SK-N-SH (cell line): Measurements from ENCODE around the gene ARID1B. TPM values are rescaled to one million over a fixed set of nuclear protein-coding genes. Genes with fewer than 3 reads are reported as not detected.

ENCODE experiments used
- CTCF ChIA-PET: fragments of 300-600, 350-600 bp; formaldehyde crosslinking; extraction: SDS; loops from one replicate; lab custom pipeline; 2021; lab: Yijun Ruan, JAX
- POLR2A ChIA-PET: fragments of 350-600 bp; sonication (Branson Sonifier 250); formaldehyde crosslinking; extraction: SDS; loops from one replicate; lab custom pipeline; 2020; ENCODE audit warnings: antibody characterized with exemption, inconsistent platforms; lab: Yijun Ruan, JAX
- DNase-seq: peaks from one replicate; pipeline ENCODE4 v3.0.0; 2012
- H2AFZ ChIP-seq: fragments of 200-600 bp; sonication (generic); 2 replicates; pipeline ENCODE4 v1.8.1; 2016; ENCODE audit warnings: antibody characterized with exemption, mild to moderate bottlenecking, low read depth
- H3F3A ChIP-seq: fragments of 200-600 bp; sonication (generic); replicated peaks from 2 replicates; pipeline ENCODE3; 2016; ENCODE audit warnings: antibody characterized with exemption, mild to moderate bottlenecking; ENCODE audit not compliant: insufficient read depth
- H3K27ac ChIP-seq, 2 experiments: fragments of 200-500 bp in 1 of 2; fragments of 200-600 bp in 1 of 2; sonication (Bioruptor generic) in 1 of 2; sonication (generic), shearing (Covaris generic) in 1 of 2; 2 replicates each; pipeline versions ENCODE4 v1.5.1 to v1.6.1; 2014 to 2016; ENCODE audit warnings: low read depth in 2 of 2, inconsistent platforms in 1 of 2, low read length in 1 of 2, mild to moderate bottlenecking in 1 of 2, mixed read lengths in 1 of 2
- H3K27me3 ChIP-seq: fragments of 200-600 bp; sonication (generic), shearing (Covaris generic); 2 replicates; pipeline ENCODE4 v1.6.1; 2016; ENCODE audit warnings: mixed run types; ENCODE audit not compliant: insufficient read depth
- H3K36me3 ChIP-seq, 2 experiments: fragments of 200-500 bp in 1 of 2; fragments of 200-600 bp in 1 of 2; sonication (Bioruptor generic) in 1 of 2; sonication (generic) in 1 of 2; replicated peaks in 1 of 2; 2 replicates each; pipeline versions ENCODE3 to v1.5.1; 2014 to 2016; ENCODE audit warnings: low read length in 1 of 2, mild to moderate bottlenecking in 1 of 2; ENCODE audit not compliant: insufficient read depth in 2 of 2, control insufficient read depth in 1 of 2
- H3K4me1 ChIP-seq, 2 experiments: fragments of 200-500 bp in 1 of 2; fragments of 200-600 bp in 1 of 2; sonication (Bioruptor generic) in 1 of 2; sonication (generic), shearing (Covaris generic) in 1 of 2; 2 replicates each; pipeline versions ENCODE4 v1.5.1 to v1.6.1; 2014 to 2016; ENCODE audit warnings: low read depth in 1 of 2, low read length in 1 of 2, mixed run types in 1 of 2; ENCODE audit not compliant: insufficient read depth in 2 of 2, control insufficient read depth in 1 of 2
- H3K4me2 ChIP-seq: fragments of 200-600 bp; sonication (generic), shearing (Covaris generic); 2 replicates; pipeline ENCODE4 v1.6.1; 2017; ENCODE audit warnings: mixed run types
- H3K4me3 ChIP-seq, 2 experiments: fragments of 200-500 bp in 1 of 2; fragments of 200-600 bp in 1 of 2; sonication (Bioruptor generic) in 1 of 2; sonication (generic), shearing (Covaris generic) in 1 of 2; 2 replicates each; pipeline versions ENCODE4 v1.5.1 to v1.8.1; 2014 to 2016; ENCODE audit warnings: low read depth in 2 of 2, inconsistent platforms in 1 of 2, low read length in 1 of 2, mild to moderate bottlenecking in 1 of 2, mixed read lengths in 1 of 2, moderate library complexity in 1 of 2
- H3K79me2 ChIP-seq: fragments of 200-600 bp; sonication (generic); 2 replicates; pipeline ENCODE4 v1.8.1; 2017; ENCODE audit warnings: mild to moderate bottlenecking; ENCODE audit not compliant: insufficient read depth
- H3K9ac ChIP-seq: fragments of 200-600 bp; sonication (generic); 2 replicates; pipeline ENCODE4 v1.6.1; 2017; ENCODE audit warnings: mixed run types
- H3K9me2 ChIP-seq: fragments of 200-600 bp; sonication (generic); 2 replicates; pipeline ENCODE4 v1.6.1; 2017; ENCODE audit warnings: mixed run types
- H3K9me3 ChIP-seq: fragments of 200-600 bp; sonication (generic); 2 replicates; pipeline ENCODE4 v1.6.1; 2017; ENCODE audit warnings: mixed run types, mild to moderate bottlenecking, moderate library complexity
- H4K20me1 ChIP-seq: fragments of 200-600 bp; sonication (generic); 2 replicates; pipeline ENCODE4 v1.6.1; 2017; ENCODE audit warnings: mild to moderate bottlenecking, mixed run types; ENCODE audit not compliant: insufficient read depth
- CTCF ChIP-seq: fragments of 200-600 bp; sonication (generic); IDR thresholded peaks from 2 replicates; pipeline ENCODE4 v1.6.1; 2017; ENCODE audit warnings: antibody characterized with exemption, mild to moderate bottlenecking, moderate library complexity
- ELF1 ChIP-seq: IDR thresholded peaks from 2 replicates; pipeline ENCODE4 v1.4.0; 2012
- FOSL2 ChIP-seq: IDR thresholded peaks from 2 replicates; pipeline ENCODE4 v1.4.0; 2012; ENCODE audit warnings: low read depth, mild to moderate bottlenecking, moderate library complexity, borderline replicate concordance
- FOXJ3 ChIP-seq: sonication (generic); formaldehyde crosslinking; IDR thresholded peaks from 2 replicates; pipeline ENCODE4 v1.5.1; 2020; ENCODE audit warnings: mild to moderate bottlenecking, missing genetic modification reagents
- GABPA ChIP-seq: IDR thresholded peaks from 2 replicates; pipeline ENCODE4 v1.4.0; 2012; ENCODE audit warnings: low read depth, mild to moderate bottlenecking
- GATA2 ChIP-seq: sonication (generic); formaldehyde crosslinking; IDR thresholded peaks from 2 replicates; pipeline ENCODE4 v1.5.0; 2020; ENCODE audit warnings: mild to moderate bottlenecking, missing genetic modification reagents
- JUND ChIP-seq: IDR thresholded peaks from 2 replicates; pipeline ENCODE4 v1.4.0; 2012
- MXI1 ChIP-seq: IDR thresholded peaks from 2 replicates; pipeline ENCODE4 v1.6.1; 2012; ENCODE audit warnings: mild to moderate bottlenecking, low read depth, low read length, improper control_type of control experiment
- NRF1 ChIP-seq: IDR thresholded peaks from 2 replicates; pipeline ENCODE4 v1.6.1; 2012; ENCODE audit warnings: low read depth, mild to moderate bottlenecking, low read length
- RAD21 ChIP-seq: IDR thresholded peaks from 2 replicates; pipeline ENCODE4 v1.6.1; 2012; ENCODE audit warnings: mild to moderate bottlenecking, low read length
- RCOR1 ChIP-seq: fragments of 150-350 bp; IDR thresholded peaks from 2 replicates; pipeline ENCODE4 v1.6.1; 2017; ENCODE audit warnings: antibody characterized with exemption, low read length
- REST ChIP-seq: IDR thresholded peaks from 2 replicates; pipeline ENCODE4 v1.6.1; 2012; ENCODE audit warnings: mild to moderate bottlenecking, low read depth, low read length, moderate library complexity
- SIN3A ChIP-seq: IDR thresholded peaks from 2 replicates; pipeline ENCODE4 v1.6.1; 2012; ENCODE audit warnings: low read depth, mild to moderate bottlenecking, low read length, moderate library complexity, borderline replicate concordance
- TAF1 ChIP-seq: IDR thresholded peaks from 2 replicates; pipeline ENCODE4 v1.6.1; 2012; ENCODE audit warnings: low read depth, mild to moderate bottlenecking, low read length, moderate library complexity, borderline replicate concordance
- TEAD4 ChIP-seq: IDR thresholded peaks from 2 replicates; pipeline ENCODE4 v1.4.0; 2012; ENCODE audit warnings: mild to moderate bottlenecking, borderline replicate concordance; ENCODE audit not compliant: insufficient read depth
- YY1 ChIP-seq: IDR thresholded peaks from 2 replicates; pipeline ENCODE4 v1.4.0; 2012; ENCODE audit warnings: low read depth, mild to moderate bottlenecking
- WGBS: methylation state at CpG from one replicate; pipeline ENCODE4 v1.1.6; 2017; ENCODE audit warnings: low lambda C conversion rate; 5-methylcytosine and 5-hydroxymethylcytosine counted together
- polyA plus RNA-seq, 3 experiments: library from polyadenylated mRNA; depleted of rRNA; stranded (reverse); fragments of >200 nt; gene quantifications; 2 replicates each; pipeline ENCODE4 v1.2.3, GENCODE V29; 2012
- TF ChIP-seq, protein P1 (sequence below): fragments of 150-350 bp; IDR thresholded peaks from 2 replicates; pipeline ENCODE4 v1.6.1; 2016; ENCODE audit warnings: mild to moderate bottlenecking, low read depth, low read length
- TF ChIP-seq, protein P2 (sequence below): IDR thresholded peaks from 2 replicates; pipeline ENCODE4; 2012

Gene ARID1B
- polyA plus RNA-seq, 1 of the 3 experiments (the other 2 are of a cell fraction): 13.6 TPM

GRCh38 chr6:157096105-157096504 lies 318.9 kb downstream of the ARID1B start:
- Histone ChIP-seq H3K79me2 (peaks cover 8% of the 10 kb centered on the region), H3K9me3 (no peaks in the 10 kb centered on the region), H3K9ac (no peak overlapping the region), H3K9me2 (no peaks in the 10 kb centered on the region), H3K4me3 (no peak overlapping the region), H3K27ac (no peak overlapping the region), H3K36me3 (peaks cover 7 to 21% of the 10 kb centered on the region in 2 experiments), H3K27me3 (no peaks in the 10 kb centered on the region), H3K4me2 (no peak overlapping the region), H3K4me1 (peaks cover 0 to 4% of the 10 kb centered on the region in 2 experiments; a peak in 2 of 4 replicates), H2AFZ (no peak overlapping the region), H3F3A (no peaks in the 10 kb centered on the region), H4K20me1 (no peaks in the 10 kb centered on the region)
- 84% methylated on average over 4 of the region's 6 CpGs for WGBS
- CTCF ChIA-PET: no interaction called here
- no peak for TF ChIP-seq RAD21
- no peak for TF ChIP-seq TEAD4
- no peak for TF ChIP-seq MXI1
- no peak for TF ChIP-seq SIN3A
- TF ChIP-seq NRF1: no peak
- POLR2A ChIA-PET: no interaction called here
- DNase-seq: no peak

GRCh38 chr6:157096522-157096921 lies 319.3 kb downstream of the ARID1B start:
- H3K4me2 ChIP-seq: no peak overlapping the region
- peaks cover 7 to 21% of the 10 kb centered on the region in 2 experiments for H3K36me3 ChIP-seq
- peaks cover 8% of the 10 kb centered on the region for H3K79me2 ChIP-seq
- no peak for DNase-seq
- H2AFZ ChIP-seq: no peak overlapping the region
- WGBS: 91% methylated on average over 6 of the region's 7 CpGs
- no peak overlapping the region; a peak in 1 of 4 replicates for H3K27ac ChIP-seq
- H3K4me1 ChIP-seq: peaks cover 0 to 3% of the 10 kb centered on the region in 2 experiments; a peak in 2 of 4 replicates
- no peak overlapping the region for H3K4me3 ChIP-seq
- ChIA-PET POLR2A (no interaction called here), CTCF (no interaction called here)
- H3K9ac ChIP-seq: no peak overlapping the region
- TF ChIP-seq CTCF: no peak
- no peak for TF ChIP-seq FOXJ3
- TF ChIP-seq ELF1: no peak
- no peak for TF ChIP-seq TAF1
- no peak for TF ChIP-seq NRF1
- no peak for TF ChIP-seq YY1
- TF ChIP-seq RCOR1: no peak
- TF ChIP-seq JUND: no peak
- TF ChIP-seq GATA2 (CRISPR knock-in tag): no peak
- TF ChIP-seq, protein P1, sequence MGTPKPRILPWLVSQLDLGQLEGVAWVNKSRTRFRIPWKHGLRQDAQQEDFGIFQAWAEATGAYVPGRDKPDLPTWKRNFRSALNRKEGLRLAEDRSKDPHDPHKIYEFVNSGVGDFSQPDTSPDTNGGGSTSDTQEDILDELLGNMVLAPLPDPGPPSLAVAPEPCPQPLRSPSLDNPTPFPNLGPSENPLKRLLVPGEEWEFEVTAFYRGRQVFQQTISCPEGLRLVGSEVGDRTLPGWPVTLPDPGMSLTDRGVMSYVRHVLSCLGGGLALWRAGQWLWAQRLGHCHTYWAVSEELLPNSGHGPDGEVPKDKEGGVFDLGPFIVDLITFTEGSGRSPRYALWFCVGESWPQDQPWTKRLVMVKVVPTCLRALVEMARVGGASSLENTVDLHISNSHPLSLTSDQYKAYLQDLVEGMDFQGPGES: no peak
- TF ChIP-seq FOSL2: no peak
- TF ChIP-seq, protein P2, sequence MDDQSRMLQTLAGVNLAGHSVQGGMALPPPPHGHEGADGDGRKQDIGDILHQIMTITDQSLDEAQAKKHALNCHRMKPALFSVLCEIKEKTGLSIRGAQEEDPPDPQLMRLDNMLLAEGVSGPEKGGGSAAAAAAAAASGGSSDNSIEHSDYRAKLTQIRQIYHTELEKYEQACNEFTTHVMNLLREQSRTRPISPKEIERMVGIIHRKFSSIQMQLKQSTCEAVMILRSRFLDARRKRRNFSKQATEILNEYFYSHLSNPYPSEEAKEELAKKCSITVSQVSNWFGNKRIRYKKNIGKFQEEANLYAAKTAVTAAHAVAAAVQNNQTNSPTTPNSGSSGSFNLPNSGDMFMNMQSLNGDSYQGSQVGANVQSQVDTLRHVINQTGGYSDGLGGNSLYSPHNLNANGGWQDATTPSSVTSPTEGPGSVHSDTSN: no peak
- TF ChIP-seq REST: no peak
- TF ChIP-seq GABPA: no peak
- no peaks in the 10 kb centered on the region for H3K27me3 ChIP-seq
- no peaks in the 10 kb centered on the region for H4K20me1 ChIP-seq
- no peaks in the 10 kb centered on the region for H3F3A ChIP-seq
- H3K9me3 ChIP-seq: no peaks in the 10 kb centered on the region
- no peaks in the 10 kb centered on the region for H3K9me2 ChIP-seq
